ENCODE results near the gene L3HYPDH. TPM values are rescaled to one million over a fixed set of nuclear protein-coding genes. Genes with fewer than 3 reads are reported as not detected.

Gene L3HYPDH
- polyA plus RNA-seq, 4 donors: 43.9 to 60.5 (median 50.3) TPM

- no peak for DNase-seq (ENCODE audit: low read depth in 4 of 4, low spot score in 3 of 4)
Measured at GRCh38 chr14:59428581-59429012, 55.6 kb downstream of the L3HYPDH start.

DNA sequence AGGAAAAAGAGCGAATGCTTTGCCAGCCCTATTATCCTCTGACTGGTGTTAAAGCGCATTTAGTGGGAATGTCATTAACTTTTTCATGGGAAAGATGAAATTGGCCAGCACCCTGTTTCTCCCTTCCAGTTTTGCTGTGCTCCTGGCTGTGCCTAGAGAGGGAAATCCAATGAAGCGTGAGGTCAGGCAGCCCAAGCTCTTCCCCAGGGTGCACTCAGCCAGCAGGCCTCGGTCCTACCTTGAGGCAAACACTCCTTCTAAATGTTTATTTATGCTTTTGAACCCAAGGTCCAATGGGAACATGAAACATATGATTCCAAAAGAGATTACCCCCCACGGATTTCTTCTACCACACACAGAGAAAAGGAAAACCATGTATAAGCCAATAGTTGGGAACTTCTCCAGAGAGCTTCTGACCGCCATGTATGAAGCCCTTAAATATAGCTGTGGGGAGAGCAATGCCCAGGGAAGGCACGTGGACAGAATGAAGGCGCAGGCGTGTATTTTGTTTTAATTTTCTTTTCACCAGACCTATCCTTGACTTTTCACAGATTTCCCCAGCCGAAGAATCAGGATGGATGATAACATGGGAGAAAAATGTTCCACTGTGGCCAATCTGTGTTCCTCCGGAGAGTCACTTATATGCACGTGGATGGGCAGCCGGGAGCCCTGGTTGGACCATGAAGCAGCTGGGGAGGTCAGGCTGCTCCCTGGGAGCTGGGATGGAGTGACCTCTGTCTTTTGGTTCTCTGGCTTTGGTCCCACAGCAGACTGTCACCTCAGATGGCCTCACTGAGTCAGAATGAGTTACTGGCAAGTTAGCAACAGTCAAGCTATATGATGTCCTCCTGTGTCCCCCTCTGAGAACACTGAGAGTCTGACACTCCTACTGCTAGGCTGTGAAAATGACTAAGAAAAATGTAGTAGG lies 56.3 kb downstream of the L3HYPDH start:
- no peak for DNase-seq (ENCODE audit: low read depth in 4 of 4, low spot score in 3 of 4)

- DNase-seq (ENCODE audit: low read depth in 4 of 4, low spot score in 3 of 4): no peak
Measured at GRCh38 chr14:59425322-59425935, 58.8 kb downstream of the L3HYPDH start.

- DNase-seq (ENCODE audit: low read depth in 4 of 4, low spot score in 3 of 4): no peak
Measured at GRCh38 chr14:59424341-59425071, 59.7 kb downstream of the L3HYPDH start.

Other genes starting within 250 kb of the L3HYPDH start
- gene GPR135, start 19.0 kb downstream of the L3HYPDH start, polyA plus RNA-seq (ENCODE audit: insufficient read length in 4 of 4): 1 to 10 TPM; 4.0 to 9.3 (median 5.0) TPM
- 10 to 100 TPM; 72.6 to 95.0 (median 81.0) TPM for gene JKAMP, start 109 bp upstream of the L3HYPDH start, polyA plus RNA-seq (ENCODE audit: insufficient read length in 4 of 4)
- gene CCDC175, start 92.4 kb upstream of the L3HYPDH start, polyA plus RNA-seq (ENCODE audit: insufficient read length in 4 of 4): 1 to 10 TPM in 2 of 4 donors, under 1 TPM in 2; 0.66 to 1.8 (median 1.0) TPM

All from left renal pelvis (tissue), 4 donors.